ENCODE data around the gene APBB2.

- no peak for TF ChIP-seq CTCF (IDR thresholded peaks at IDR 0.05)
- TF ChIP-seq EZH2 (IDR thresholded peaks at IDR 0.05; ENCODE audit: borderline replicate concordance, insufficient read depth, low read depth, low read length, poor library complexity, severe bottlenecking), result no peak
These were observed 358.0 kb downstream of the APBB2 start for GRCh38 chr4:40856277-40856839.
